ENCODE measurements around the gene STUM. TPM values are rescaled to one million over a fixed set of nuclear protein-coding genes. Genes with fewer than 3 reads are reported as not detected.
A peak's percentile ranks its signal among the peaks of the same experiment; 100 is the strongest.

Gene STUM
- total RNA-seq, 1 donor from 2014 or later: 0.08 TPM

DNA sequence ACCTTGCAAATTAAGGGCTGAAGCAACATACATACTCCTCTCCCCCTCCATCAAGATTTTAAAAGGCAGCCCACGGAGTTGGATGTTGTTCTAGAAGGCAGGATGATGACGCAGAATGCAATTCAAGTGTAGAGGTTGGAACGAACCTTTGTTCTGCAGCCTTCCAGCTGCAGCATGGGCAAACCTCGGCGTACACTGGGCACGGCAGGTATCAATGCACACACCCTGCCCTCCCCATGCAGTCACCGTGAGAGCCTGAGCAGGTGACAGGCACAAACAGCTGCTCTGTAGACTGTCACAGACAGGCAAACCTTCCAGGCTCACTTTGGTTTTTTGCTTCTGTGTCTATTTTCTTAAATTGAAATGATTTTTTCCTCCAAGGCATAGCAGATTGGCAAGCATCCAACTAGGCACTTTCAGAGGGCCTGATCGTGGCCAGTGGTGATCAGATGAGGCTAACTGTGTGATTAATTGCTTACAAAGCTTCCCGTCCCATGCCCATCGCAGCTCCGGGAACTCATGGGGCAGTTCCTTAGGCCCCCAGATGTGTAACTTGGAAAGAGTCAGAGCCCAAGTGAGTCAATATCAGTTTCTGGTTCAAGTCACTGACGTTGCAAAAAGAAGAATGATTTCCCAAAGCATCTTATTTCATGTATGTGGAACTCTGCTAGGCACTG lies 108.2 kb downstream of the STUM start:
- H3K4me1 Mint-ChIP-seq (ENCODE audit: unreplicated experiment): peaks cover 78% of the 10 kb centered on the region
- H3K9me3 Mint-ChIP-seq (ENCODE audit: unreplicated experiment): no peaks in the 10 kb centered on the region
- H3K4me3 Mint-ChIP-seq (ENCODE audit: unreplicated experiment): no peak overlapping the region
- peaks cover 26% of the 10 kb centered on the region for H3K27me3 Mint-ChIP-seq (ENCODE audit: unreplicated experiment)
- H3K27ac Mint-ChIP-seq (ENCODE audit: unreplicated experiment): peak overlapping the region; percentile 52
- no peak for DNase-seq (ENCODE audit: low spot score)
- H3K36me3 Mint-ChIP-seq (ENCODE audit: low read depth, unreplicated experiment): peaks cover 23% of the 10 kb centered on the region
- TF ChIP-seq CTCF (IDR thresholded peaks at IDR 0.05; ENCODE audit: unreplicated experiment): no peak

GRCh38 chr1:226657895-226658545 lies 109.5 kb downstream of the STUM start:
- peak overlapping the region; percentile 52 for H3K27ac Mint-ChIP-seq (ENCODE audit: unreplicated experiment)
- H3K4me3 Mint-ChIP-seq (ENCODE audit: unreplicated experiment): no peak overlapping the region
- H3K4me1 Mint-ChIP-seq (ENCODE audit: unreplicated experiment): peaks cover 91% of the 10 kb centered on the region
- H3K9me3 Mint-ChIP-seq (ENCODE audit: unreplicated experiment): no peaks in the 10 kb centered on the region
- DNase-seq (ENCODE audit: low spot score): no peak
- no peak for TF ChIP-seq CTCF (IDR thresholded peaks at IDR 0.05; ENCODE audit: unreplicated experiment)
- peaks cover 22% of the 10 kb centered on the region for H3K27me3 Mint-ChIP-seq (ENCODE audit: unreplicated experiment)
- H3K36me3 Mint-ChIP-seq (ENCODE audit: low read depth, unreplicated experiment): peaks cover 21% of the 10 kb centered on the region

DNA sequence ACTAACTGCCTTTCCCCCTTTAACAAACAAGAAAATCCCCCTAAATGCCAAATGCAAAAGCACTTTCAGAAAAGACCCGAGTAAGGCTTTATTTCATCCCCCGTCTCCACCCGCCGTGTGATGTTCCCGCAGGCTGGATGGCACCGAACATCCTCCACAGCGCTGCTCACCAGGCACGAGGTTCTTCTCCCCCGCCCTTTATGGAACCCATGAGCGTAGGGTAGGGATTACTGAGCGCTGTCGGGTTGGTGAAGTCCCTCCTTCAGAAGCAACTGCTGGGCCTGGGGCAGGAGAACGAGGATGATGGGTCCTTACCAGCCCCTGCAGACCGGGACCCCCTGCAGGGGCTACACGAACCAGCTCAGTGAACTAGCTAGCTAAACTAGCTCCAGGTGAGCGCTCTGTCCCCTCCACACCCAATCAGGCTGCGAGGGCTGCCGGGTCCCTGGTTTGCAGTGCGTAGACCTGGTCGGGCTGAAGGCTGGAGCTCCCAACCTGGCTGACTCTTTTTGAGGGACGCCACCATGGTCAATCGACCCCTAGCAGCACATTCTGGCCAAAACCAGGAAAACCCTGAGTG lies 110.1 kb downstream of the STUM start:
- Mint-ChIP-seq H3K9me3 (ENCODE audit: unreplicated experiment) (no peaks in the 10 kb centered on the region), H3K36me3 (ENCODE audit: low read depth, unreplicated experiment) (peaks cover 19% of the 10 kb centered on the region), H3K27ac (ENCODE audit: unreplicated experiment) (peak overlapping the region; percentile 27), H3K4me3 (ENCODE audit: unreplicated experiment) (no peak overlapping the region), H3K27me3 (ENCODE audit: unreplicated experiment) (peaks cover 20% of the 10 kb centered on the region), H3K4me1 (ENCODE audit: unreplicated experiment) (peaks cover 94% of the 10 kb centered on the region)
- TF ChIP-seq CTCF (IDR thresholded peaks at IDR 0.05; ENCODE audit: unreplicated experiment): no peak
- DNase-seq (ENCODE audit: low spot score): no peak

Other genes with a start within 250 kb of the STUM start
- 4.6 TPM for gene LIN9, start 239.6 kb upstream of the STUM start, total RNA-seq (ENCODE audit: unreplicated experiment)
- gene PARP1, start 140.7 kb upstream of the STUM start, total RNA-seq (ENCODE audit: unreplicated experiment): 131 TPM
- gene ITPKB, start 190.5 kb downstream of the STUM start, total RNA-seq (ENCODE audit: unreplicated experiment): 144 TPM

All from endothelial cell (in vitro differentiated cells).